ENCODE results near the gene KRTAP10-4.

DNA sequence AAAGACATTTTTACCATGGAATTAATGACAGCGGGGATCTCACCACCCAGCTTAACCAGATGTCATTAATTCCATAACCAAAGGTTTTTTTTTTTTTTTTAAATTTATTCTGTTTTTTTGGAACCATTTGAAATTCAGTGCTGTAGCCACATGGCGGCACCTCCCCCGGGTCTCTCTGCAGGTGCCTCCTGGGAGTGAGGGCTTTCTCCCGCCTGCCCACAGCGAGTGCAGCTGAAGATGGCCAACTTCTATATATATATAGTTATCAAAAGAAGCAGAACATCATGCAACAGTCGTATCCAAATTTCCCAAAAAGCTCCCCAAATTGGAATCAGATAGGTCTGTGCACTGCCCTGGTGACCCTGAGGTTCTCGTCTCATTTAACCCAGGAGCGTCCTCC lies 41.9 kb downstream of the KRTAP10-4 start:
- TF ChIP-seq, protein P1, sequence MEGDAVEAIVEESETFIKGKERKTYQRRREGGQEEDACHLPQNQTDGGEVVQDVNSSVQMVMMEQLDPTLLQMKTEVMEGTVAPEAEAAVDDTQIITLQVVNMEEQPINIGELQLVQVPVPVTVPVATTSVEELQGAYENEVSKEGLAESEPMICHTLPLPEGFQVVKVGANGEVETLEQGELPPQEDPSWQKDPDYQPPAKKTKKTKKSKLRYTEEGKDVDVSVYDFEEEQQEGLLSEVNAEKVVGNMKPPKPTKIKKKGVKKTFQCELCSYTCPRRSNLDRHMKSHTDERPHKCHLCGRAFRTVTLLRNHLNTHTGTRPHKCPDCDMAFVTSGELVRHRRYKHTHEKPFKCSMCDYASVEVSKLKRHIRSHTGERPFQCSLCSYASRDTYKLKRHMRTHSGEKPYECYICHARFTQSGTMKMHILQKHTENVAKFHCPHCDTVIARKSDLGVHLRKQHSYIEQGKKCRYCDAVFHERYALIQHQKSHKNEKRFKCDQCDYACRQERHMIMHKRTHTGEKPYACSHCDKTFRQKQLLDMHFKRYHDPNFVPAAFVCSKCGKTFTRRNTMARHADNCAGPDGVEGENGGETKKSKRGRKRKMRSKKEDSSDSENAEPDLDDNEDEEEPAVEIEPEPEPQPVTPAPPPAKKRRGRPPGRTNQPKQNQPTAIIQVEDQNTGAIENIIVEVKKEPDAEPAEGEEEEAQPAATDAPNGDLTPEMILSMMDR (conservative IDR thresholded peaks at IDR 0.05) = no peak
- TF ChIP-seq EZH2 (IDR thresholded peaks at IDR 0.05; ENCODE audit: low read depth) = no peak
